SK-N-SH (cell line): ENCODE results near the gene DUSP23.

Source experiments
- TF ChIP-seq, protein P1 (sequence below): fragments of 200-600 bp; sonication (generic); IDR thresholded peaks from 2 replicates; pipeline ENCODE4 v1.6.1; 2017; ENCODE audit warnings: antibody characterized with exemption, mild to moderate bottlenecking, moderate library complexity
- TF ChIP-seq, protein P2 (sequence below): IDR thresholded peaks from 2 replicates; pipeline ENCODE4 v1.6.1; 2012; ENCODE audit warnings: mild to moderate bottlenecking, low read depth, low read length, moderate library complexity

DNA sequence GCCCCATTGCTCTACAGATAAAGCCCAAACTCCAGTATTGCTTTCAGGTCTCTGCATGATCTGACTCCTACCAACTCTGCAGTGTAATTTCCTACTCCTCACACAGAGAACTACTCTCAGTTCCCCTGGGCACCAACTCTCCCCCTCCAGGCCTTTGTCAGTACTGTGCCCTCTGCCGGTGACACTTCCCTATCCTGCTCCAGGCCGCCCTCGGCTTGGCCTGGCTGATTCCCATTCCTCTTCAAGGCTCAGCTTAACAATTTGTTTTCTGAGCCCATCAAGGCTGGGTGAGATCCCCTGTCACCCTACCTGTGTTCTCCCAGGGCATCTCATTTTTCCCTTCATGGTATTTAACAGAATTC is 48.5 kb downstream of the DUSP23 start:
- TF ChIP-seq, protein P1, sequence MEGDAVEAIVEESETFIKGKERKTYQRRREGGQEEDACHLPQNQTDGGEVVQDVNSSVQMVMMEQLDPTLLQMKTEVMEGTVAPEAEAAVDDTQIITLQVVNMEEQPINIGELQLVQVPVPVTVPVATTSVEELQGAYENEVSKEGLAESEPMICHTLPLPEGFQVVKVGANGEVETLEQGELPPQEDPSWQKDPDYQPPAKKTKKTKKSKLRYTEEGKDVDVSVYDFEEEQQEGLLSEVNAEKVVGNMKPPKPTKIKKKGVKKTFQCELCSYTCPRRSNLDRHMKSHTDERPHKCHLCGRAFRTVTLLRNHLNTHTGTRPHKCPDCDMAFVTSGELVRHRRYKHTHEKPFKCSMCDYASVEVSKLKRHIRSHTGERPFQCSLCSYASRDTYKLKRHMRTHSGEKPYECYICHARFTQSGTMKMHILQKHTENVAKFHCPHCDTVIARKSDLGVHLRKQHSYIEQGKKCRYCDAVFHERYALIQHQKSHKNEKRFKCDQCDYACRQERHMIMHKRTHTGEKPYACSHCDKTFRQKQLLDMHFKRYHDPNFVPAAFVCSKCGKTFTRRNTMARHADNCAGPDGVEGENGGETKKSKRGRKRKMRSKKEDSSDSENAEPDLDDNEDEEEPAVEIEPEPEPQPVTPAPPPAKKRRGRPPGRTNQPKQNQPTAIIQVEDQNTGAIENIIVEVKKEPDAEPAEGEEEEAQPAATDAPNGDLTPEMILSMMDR: peak; percentile 24; the same call in 1 of the 2 replicates
- TF ChIP-seq, protein P2, sequence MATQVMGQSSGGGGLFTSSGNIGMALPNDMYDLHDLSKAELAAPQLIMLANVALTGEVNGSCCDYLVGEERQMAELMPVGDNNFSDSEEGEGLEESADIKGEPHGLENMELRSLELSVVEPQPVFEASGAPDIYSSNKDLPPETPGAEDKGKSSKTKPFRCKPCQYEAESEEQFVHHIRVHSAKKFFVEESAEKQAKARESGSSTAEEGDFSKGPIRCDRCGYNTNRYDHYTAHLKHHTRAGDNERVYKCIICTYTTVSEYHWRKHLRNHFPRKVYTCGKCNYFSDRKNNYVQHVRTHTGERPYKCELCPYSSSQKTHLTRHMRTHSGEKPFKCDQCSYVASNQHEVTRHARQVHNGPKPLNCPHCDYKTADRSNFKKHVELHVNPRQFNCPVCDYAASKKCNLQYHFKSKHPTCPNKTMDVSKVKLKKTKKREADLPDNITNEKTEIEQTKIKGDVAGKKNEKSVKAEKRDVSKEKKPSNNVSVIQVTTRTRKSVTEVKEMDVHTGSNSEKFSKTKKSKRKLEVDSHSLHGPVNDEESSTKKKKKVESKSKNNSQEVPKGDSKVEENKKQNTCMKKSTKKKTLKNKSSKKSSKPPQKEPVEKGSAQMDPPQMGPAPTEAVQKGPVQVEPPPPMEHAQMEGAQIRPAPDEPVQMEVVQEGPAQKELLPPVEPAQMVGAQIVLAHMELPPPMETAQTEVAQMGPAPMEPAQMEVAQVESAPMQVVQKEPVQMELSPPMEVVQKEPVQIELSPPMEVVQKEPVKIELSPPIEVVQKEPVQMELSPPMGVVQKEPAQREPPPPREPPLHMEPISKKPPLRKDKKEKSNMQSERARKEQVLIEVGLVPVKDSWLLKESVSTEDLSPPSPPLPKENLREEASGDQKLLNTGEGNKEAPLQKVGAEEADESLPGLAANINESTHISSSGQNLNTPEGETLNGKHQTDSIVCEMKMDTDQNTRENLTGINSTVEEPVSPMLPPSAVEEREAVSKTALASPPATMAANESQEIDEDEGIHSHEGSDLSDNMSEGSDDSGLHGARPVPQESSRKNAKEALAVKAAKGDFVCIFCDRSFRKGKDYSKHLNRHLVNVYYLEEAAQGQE: no peak
